ENCODE measurements around the gene ANKH. TPM values are rescaled to one million over a fixed set of nuclear protein-coding genes. Genes with fewer than 3 reads are reported as not detected.

The ANKH gene
- total RNA-seq, 1 donor from 2014 or later: 10.3 TPM

DNA sequence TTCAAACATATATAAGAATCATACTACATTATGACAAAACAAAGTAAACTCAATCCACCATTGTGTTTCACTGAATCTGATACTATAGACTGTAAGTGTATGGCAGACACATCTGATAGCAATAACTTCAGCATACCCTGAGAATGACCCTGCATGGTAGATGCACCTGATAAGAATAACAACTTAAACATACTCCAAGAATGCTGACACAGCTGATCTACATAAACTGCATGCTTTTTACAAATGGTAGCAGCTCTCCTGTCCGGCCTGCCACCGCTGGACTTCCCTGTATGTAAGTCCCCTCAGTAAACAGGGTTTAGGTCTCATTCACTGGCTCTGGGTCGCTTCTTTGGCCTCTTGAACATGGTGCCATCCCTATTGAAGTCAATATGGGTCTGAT lies 100.4 kb downstream of the ANKH start:
- no peak for TF ChIP-seq CTCF (conservative IDR thresholded peaks at IDR 0.05; ENCODE audit: low read depth, low read length)
- no peak overlapping the region for H3K4me3 ChIP-seq (ENCODE audit: low read depth, low read length)
- no peak for DNase-seq (ENCODE audit: low read depth)

GRCh38 chr5:14768508-14769365 lies 102.8 kb downstream of the ANKH start:
- H3K4me3 ChIP-seq (ENCODE audit: low read depth, low read length): no peak overlapping the region
- no peak for TF ChIP-seq CTCF (conservative IDR thresholded peaks at IDR 0.05; ENCODE audit: low read depth, low read length)
- DNase-seq (ENCODE audit: low read depth): no peak

DNA sequence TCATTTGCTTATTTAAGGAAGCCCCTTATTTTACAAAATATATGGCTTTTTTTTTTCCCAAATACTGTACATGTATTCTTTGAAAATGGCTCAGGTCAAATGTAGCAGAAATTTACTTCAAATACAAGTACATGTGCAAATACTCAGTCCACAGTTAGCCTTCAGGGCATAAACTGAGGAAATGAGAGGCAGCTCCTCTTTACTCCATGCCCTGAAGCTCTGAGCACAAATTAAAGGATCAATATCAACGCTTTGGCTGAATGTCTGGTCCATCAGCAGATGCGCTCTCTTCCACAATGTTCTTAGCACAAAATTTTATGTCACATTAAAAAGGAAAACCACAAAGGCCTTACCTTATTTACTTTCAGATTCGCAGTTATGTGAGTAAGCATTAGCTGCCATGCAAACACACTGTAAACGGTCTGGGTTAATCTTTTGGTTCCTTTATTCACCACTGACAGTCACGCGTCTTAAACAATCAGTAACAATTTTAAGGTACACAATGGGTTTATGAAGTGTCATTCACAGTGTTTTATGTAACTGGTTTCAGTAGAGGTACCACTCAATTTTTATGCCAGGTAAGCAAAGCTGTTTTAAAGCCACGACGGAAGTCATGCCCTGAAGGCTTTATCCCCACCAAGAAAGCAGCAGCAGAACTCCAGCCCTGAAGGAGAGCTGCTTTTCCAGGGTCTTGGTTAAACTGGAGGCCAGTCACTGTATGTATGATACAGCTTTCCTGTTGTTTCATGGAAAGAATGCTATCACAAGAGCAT lies 103.7 kb downstream of the ANKH start:
- TF ChIP-seq CTCF (conservative IDR thresholded peaks at IDR 0.05; ENCODE audit: low read depth, low read length): no peak
- no peak overlapping the region for H3K4me3 ChIP-seq (ENCODE audit: low read depth, low read length)
- DNase-seq (ENCODE audit: low read depth): no peak

DNA sequence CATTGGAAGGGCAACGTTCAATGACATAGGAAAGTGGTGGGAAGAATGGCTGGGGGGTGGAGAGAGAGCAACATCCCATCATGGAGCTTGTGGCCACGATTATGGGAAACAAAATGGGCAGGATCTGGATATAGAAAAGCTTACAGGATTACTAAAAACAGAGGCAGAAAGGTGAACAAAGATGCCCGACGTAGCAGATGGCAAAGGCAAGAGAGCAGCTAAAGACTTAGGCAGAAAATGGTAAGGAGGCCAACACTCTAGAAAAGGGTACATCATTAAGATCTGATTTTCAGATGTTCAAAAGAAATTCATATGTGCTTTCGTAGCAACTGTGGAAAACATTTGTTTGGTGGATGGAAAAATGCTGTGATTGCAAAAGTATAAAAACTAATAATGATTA lies 104.5 kb downstream of the ANKH start:
- TF ChIP-seq CTCF (conservative IDR thresholded peaks at IDR 0.05; ENCODE audit: low read depth, low read length): no peak
- no peak overlapping the region for H3K4me3 ChIP-seq (ENCODE audit: low read depth, low read length)
- DNase-seq (ENCODE audit: low read depth): no peak

- no peak for TF ChIP-seq CTCF (conservative IDR thresholded peaks at IDR 0.05; ENCODE audit: low read depth, low read length)
These were observed 105.0 kb downstream of the ANKH start for GRCh38 chr5:14766584-14766983.

GRCh38 chr5:14765587-14765986 lies 106.0 kb downstream of the ANKH start:
- no peak overlapping the region for H3K4me3 ChIP-seq (ENCODE audit: low read depth, low read length)
- no peak for TF ChIP-seq CTCF (conservative IDR thresholded peaks at IDR 0.05; ENCODE audit: low read depth, low read length)
- no peak for DNase-seq (ENCODE audit: low read depth)

More at GRCh38 chr5:14766584-14766983, 105.0 kb downstream of the ANKH start:
- no peak for DNase-seq (ENCODE audit: low read depth)
- no peak overlapping the region for H3K4me3 ChIP-seq (ENCODE audit: low read depth, low read length)

All from epithelial cell of proximal tubule (primary cell).